Measurements from ENCODE around the gene GFER. TPM values are rescaled to one million over a fixed set of nuclear protein-coding genes. Genes with fewer than 3 reads are reported as not detected.
"Not testable (repeated sequence)": the region's sequence is repeated elsewhere in the genome, so short reads cannot be mapped to it uniquely, and the experiment has no call there.

GFER gene
- total RNA-seq = 30.2 and 32.7 TPM in 2 replicates

DNA sequence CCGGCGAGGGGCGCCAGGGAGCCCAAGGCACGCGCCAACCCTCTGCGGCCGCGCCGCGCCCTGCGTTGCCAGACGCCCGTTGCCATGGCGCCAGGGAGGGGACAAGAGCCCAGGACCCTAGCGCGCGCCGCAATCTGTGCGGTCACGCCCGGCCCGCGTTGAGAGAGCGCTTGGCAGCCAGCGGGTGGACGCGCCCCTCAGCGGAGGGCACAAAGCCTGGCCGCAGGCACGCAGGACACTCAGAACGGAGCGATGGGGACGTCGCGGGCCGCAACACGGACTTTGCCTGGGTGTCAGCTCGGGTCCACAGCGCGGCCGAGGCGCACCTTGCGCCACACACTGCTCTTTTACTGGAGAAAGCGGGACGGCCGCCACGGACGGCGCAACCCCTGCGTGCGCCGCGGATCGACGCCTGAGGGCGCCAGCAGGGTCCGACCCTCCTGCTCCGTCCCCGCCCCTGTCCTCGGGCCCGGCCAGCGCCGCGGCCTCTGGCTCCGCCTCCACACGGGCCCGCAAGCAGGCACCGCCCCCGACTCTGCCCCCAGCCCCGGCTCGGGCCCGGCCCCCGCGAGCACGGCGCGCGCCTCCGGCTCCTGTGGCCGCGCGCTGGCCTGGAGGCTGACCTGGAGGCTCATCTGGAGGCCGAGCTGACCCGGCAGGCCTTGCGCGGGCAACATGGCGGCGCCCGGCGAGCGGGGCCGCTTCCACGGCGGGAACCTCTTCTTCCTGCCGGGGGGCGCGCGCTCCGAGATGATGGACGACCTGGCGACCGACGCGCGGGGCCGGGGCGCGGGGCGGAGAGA lies at the start of gene GFER:
Gene GFER, plus strand, starts transcription at position 650 of the 803 bp plus-strand sequence. Its CDS starts 26 bp downstream, at position 676.
- TF ChIP-seq, protein P1, sequence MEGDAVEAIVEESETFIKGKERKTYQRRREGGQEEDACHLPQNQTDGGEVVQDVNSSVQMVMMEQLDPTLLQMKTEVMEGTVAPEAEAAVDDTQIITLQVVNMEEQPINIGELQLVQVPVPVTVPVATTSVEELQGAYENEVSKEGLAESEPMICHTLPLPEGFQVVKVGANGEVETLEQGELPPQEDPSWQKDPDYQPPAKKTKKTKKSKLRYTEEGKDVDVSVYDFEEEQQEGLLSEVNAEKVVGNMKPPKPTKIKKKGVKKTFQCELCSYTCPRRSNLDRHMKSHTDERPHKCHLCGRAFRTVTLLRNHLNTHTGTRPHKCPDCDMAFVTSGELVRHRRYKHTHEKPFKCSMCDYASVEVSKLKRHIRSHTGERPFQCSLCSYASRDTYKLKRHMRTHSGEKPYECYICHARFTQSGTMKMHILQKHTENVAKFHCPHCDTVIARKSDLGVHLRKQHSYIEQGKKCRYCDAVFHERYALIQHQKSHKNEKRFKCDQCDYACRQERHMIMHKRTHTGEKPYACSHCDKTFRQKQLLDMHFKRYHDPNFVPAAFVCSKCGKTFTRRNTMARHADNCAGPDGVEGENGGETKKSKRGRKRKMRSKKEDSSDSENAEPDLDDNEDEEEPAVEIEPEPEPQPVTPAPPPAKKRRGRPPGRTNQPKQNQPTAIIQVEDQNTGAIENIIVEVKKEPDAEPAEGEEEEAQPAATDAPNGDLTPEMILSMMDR (IDR thresholded peaks at IDR 0.05; ENCODE audit: insufficient read depth, low read length, poor library complexity, severe bottlenecking) = peak; percentile 14
- peaks cover 54% of the 10 kb centered on the region for H3K27me3 ChIP-seq (ENCODE audit: control insufficient read depth, insufficient read depth, low read length)
- peak within 1 kb of the TSS; percentile 79 for H3K4me3 ChIP-seq (ENCODE audit: low read depth, low read length)
- DNase-seq (ENCODE audit: low read depth) = no peak
- peaks cover 6% of the 10 kb centered on the region for H3K36me3 ChIP-seq (ENCODE audit: control insufficient read depth, insufficient read depth, low read length)

DNA sequence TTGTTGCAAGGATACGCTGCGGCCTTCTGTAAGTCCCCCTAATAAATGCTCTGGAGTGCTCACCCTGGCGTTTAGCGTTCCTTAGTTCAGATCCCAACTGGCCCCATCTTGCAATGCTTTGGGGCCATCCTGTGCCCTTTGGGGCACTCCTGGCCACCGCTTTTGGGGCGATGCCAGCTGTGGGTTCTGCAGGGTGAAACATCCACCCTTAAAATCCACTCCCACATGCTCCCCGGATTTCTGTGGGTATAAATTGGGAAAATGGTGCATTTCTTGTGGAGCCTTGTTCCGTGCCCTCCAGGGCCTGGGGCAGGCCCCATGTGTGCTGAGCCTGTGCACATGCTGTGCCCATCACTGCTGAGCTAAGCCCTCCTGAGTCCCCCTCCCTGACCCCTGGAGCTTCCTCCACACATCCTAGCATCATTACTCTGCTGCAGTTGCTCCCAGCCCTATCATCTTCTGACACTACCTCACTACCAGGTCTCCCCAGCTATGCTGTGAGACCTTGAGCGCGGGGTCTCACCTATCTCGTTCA lies 47.0 kb upstream of the GFER start:
- Histone ChIP-seq H3K36me3 (ENCODE audit: control insufficient read depth, insufficient read depth, low read length) (peaks cover 2% of the 10 kb centered on the region), H3K4me3 (ENCODE audit: low read depth, low read length) (no peak overlapping the region), H3K27me3 (ENCODE audit: control insufficient read depth, insufficient read depth, low read length) (no peaks in the 10 kb centered on the region)
- TF ChIP-seq, protein P1 (IDR thresholded peaks at IDR 0.05; ENCODE audit: insufficient read depth, low read length, poor library complexity, severe bottlenecking) = no peak
- DNase-seq (ENCODE audit: low read depth) = no peak

DNA sequence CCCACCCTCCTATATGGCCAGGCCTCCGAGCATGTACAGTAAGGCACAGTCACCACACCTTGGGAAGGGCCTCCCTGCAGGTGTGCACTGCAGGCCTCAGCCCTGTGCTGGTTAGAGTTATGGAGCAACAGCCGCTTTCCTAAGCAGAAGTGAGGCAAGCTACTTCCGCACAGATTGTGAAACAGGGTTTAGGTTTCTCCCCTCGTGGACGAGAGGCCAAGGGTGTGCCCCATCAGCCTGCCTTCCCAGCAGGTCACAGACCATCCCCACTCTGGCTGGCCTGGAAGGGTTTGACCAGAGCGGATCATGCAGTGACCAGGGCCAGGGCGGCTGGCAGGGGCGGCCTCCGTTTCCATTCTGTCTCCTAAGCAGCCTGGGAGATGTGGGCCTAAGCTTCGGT lies 45.7 kb upstream of the GFER start:
- Histone ChIP-seq H3K4me3 (ENCODE audit: low read depth, low read length) (no peak overlapping the region), H3K36me3 (ENCODE audit: control insufficient read depth, insufficient read depth, low read length) (peaks cover 2% of the 10 kb centered on the region), H3K27me3 (ENCODE audit: control insufficient read depth, insufficient read depth, low read length) (no peaks in the 10 kb centered on the region)
- TF ChIP-seq, protein P1 (IDR thresholded peaks at IDR 0.05; ENCODE audit: insufficient read depth, low read length, poor library complexity, severe bottlenecking) = no peak
- DNase-seq (ENCODE audit: low read depth) = no peak

DNA sequence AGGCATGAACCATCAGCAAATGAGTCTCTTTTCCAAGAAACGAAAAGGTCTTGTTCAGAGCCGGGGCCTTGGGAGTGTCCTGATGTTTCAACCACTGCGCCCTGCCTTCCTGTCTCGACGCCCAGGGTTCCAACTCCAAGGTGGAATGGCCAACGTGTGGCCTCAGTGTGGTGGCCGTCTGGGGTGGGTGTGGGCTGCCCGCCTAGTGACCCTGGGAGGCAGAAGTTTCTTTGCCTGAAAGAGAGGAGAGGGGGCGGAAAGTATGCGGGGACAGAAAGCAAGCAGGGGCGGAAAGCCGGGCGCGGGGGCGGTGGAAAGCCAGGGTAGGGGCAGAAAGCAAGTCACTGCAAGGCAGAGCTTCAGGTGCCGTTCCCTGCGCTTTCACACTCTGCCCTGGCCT lies 45.1 kb upstream of the GFER start:
- peaks cover 2% of the 10 kb centered on the region for H3K36me3 ChIP-seq (ENCODE audit: control insufficient read depth, insufficient read depth, low read length)
- no peak for DNase-seq (ENCODE audit: low read depth)
- TF ChIP-seq, protein P1 (IDR thresholded peaks at IDR 0.05; ENCODE audit: insufficient read depth, low read length, poor library complexity, severe bottlenecking) = no peak
- H3K27me3 ChIP-seq (ENCODE audit: control insufficient read depth, insufficient read depth, low read length) = no peaks in the 10 kb centered on the region
- H3K4me3 ChIP-seq (ENCODE audit: low read depth, low read length) = no peak overlapping the region

DNA sequence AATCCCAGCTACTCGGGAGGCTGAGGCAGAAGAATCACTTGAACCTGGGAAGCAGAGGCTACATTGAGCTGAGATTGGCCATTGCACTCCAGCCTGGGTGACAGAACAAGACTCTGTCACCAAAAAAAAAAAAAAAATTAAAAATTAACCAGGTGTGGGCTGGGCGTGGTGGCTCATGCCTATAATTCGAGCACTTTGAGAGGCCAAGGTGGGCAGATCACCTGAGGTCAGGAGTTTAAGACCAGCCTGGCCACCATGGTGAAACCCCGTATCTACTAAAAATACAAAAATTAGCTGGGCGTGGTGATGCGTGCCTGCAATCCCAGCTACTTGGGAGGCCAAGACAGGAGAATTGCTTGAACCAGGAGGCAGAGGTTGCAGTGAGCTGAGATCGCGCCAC lies 44.2 kb upstream of the GFER start:
- DNase-seq (ENCODE audit: low read depth); H3K36me3 ChIP-seq (ENCODE audit: control insufficient read depth, insufficient read depth, low read length); H3K27me3 ChIP-seq (ENCODE audit: control insufficient read depth, insufficient read depth, low read length); H3K4me3 ChIP-seq (ENCODE audit: low read depth, low read length): not testable (repeated sequence)

DNA sequence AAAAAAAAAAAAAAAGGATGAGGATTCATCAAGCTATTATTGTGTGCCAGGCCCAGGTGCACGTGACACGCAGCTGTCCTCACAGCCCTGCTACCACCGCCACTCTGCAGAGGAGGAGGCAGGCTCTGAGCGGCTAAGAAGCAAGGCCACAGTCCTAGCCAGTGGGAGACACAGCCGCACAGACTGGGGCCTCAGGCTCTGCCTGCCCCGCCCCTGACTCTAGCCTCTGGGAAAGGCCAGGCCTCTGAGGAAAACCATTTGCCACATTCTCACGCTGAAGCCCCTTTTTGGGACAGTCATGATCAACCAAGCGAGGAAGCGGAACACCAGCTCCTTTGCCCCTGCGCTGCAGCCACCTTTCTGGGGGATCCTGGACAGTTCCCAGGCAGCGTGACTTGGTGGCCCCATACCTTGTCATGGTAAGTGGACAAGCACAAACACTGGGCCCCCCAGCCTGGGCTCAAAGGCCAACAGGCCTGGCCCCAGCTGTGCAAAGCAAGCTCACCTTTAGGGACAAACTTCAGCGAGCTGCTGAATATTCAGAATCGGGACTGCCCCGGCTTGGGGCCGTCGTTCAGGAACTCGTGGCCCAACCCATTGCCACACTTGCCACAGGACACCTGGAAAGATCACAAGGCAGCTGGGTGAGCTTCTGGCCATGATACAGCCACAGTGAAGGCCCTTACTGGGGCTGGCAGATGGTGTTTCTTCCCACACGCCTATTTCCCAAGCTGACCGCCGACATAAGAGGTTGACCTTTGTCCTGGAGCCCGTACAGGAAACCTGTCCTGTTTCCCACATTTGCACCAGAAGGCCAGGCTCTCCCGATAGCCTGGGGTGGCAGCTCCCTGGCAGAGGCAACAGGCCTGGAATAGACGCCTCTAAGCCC lies 43.5 kb upstream of the GFER start:
- no peak for DNase-seq (ENCODE audit: low read depth)
- TF ChIP-seq, protein P1 (IDR thresholded peaks at IDR 0.05; ENCODE audit: insufficient read depth, low read length, poor library complexity, severe bottlenecking) = no peak
- Histone ChIP-seq H3K4me3 (ENCODE audit: low read depth, low read length) (no peak overlapping the region), H3K36me3 (ENCODE audit: control insufficient read depth, insufficient read depth, low read length) (peaks cover 2% of the 10 kb centered on the region), H3K27me3 (ENCODE audit: control insufficient read depth, insufficient read depth, low read length) (no peaks in the 10 kb centered on the region)

Measured in kidney epithelial cell (primary cell).